GM23338 (cell line): ENCODE data around the gene UBE2I.

Source experiments
- CTCF ChIP-seq, 2 experiments: fragments of 200-600 bp in 1 of 2; sonication (generic) in 1 of 2; conservative IDR thresholded peaks; 2 replicates each; pipeline versions ENCODE4 v1.5.1 to v1.6.1; 2016 to 2017; ENCODE audit warnings: antibody characterized with exemption in 2 of 2, low read depth in 2 of 2, mild to moderate bottlenecking in 2 of 2, moderate library complexity in 1 of 2
- EZH2 ChIP-seq: fragments of 200-600 bp; sonication (generic); IDR thresholded peaks from one replicate; pipeline ENCODE4 v1.8.0; 2017; ENCODE audit warnings: antibody characterized with exemption, mild to moderate bottlenecking, low read depth; ENCODE audit not compliant: unreplicated experiment
- EZH2phosphoT487 ChIP-seq: fragments of 200-600 bp; sonication (generic); IDR thresholded peaks from one replicate; pipeline ENCODE4 v1.8.1; 2018; ENCODE audit warnings: antibody characterized with exemption; ENCODE audit not compliant: unreplicated experiment
- JUNB ChIP-seq: IDR thresholded peaks from one replicate; pipeline ENCODE4 v1.6.1; 2016; ENCODE audit warnings: antibody characterized with exemption; ENCODE audit not compliant: unreplicated experiment
- POLR2AphosphoS5 ChIP-seq: IDR thresholded peaks from 2 replicates; pipeline ENCODE4 v1.6.1; 2016; ENCODE audit warnings: antibody characterized with exemption, low read depth
- STAT1 ChIP-seq: IDR thresholded peaks from one replicate; pipeline ENCODE4 v1.6.1; 2016; ENCODE audit warnings: antibody characterized with exemption; ENCODE audit not compliant: unreplicated experiment
- ZNF114 ChIP-seq: fragments of 250-450 bp; sonication (Bioruptor Pico); IDR thresholded peaks from 2 replicates; pipeline ENCODE4 v1.5.0; 2020; ENCODE audit warnings: mild to moderate bottlenecking, moderate library complexity
- TF ChIP-seq, protein P1 (sequence below): IDR thresholded peaks from one replicate; pipeline ENCODE4 v1.6.1; 2018; ENCODE audit warnings: antibody characterized with exemption; ENCODE audit not compliant: unreplicated experiment

DNA sequence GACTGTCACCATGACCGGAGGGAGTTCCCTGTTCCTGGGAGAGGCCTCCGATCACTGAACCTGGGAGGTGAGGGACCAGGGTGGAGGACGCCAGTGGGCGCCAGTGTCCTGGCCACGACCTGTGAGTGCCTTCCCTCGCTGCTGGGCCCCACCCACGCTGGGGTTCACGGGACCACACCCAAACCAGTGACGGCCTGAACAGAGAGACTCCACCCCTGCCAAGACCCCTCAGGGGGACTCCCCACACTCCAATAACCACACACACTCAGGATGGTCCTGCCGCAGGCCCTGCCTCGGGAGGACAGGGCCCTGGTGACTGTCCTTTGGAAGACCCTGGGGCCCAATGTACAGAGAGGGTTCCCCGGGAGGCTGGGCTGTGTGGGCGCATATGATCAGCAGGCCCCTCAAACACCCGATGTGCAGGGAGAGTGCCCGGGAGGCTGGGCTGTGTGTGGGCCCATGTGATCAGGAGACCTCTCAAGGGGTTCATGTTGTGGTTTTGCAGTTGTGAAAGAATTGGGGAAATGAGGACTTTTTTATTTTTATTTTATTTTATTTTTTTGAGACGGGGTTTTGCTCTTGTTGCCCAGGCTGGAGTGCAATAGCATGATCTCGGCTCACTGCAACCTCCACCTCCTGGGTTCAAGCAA, 27.0 kb upstream of the UBE2I start:
- no peak for TF ChIP-seq POLR2AphosphoS5
- TF ChIP-seq, protein P1, sequence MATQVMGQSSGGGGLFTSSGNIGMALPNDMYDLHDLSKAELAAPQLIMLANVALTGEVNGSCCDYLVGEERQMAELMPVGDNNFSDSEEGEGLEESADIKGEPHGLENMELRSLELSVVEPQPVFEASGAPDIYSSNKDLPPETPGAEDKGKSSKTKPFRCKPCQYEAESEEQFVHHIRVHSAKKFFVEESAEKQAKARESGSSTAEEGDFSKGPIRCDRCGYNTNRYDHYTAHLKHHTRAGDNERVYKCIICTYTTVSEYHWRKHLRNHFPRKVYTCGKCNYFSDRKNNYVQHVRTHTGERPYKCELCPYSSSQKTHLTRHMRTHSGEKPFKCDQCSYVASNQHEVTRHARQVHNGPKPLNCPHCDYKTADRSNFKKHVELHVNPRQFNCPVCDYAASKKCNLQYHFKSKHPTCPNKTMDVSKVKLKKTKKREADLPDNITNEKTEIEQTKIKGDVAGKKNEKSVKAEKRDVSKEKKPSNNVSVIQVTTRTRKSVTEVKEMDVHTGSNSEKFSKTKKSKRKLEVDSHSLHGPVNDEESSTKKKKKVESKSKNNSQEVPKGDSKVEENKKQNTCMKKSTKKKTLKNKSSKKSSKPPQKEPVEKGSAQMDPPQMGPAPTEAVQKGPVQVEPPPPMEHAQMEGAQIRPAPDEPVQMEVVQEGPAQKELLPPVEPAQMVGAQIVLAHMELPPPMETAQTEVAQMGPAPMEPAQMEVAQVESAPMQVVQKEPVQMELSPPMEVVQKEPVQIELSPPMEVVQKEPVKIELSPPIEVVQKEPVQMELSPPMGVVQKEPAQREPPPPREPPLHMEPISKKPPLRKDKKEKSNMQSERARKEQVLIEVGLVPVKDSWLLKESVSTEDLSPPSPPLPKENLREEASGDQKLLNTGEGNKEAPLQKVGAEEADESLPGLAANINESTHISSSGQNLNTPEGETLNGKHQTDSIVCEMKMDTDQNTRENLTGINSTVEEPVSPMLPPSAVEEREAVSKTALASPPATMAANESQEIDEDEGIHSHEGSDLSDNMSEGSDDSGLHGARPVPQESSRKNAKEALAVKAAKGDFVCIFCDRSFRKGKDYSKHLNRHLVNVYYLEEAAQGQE, result no peak
- peak; percentile 8 to 59; a peak in 2 of 4 replicates for TF ChIP-seq CTCF (conservative IDR thresholded peaks at IDR 0.05; ENCODE audit: low read depth in 2 of 2)
- no peak for TF ChIP-seq EZH2
- TF ChIP-seq EZH2phosphoT487, result no peak
- TF ChIP-seq STAT1, result no peak
- TF ChIP-seq ZNF114 (CRISPR knock-in tag), result no peak
- no peak for TF ChIP-seq JUNB
